ENCODE measurements around the gene TM6SF1. TPM values are rescaled to one million over a fixed set of nuclear protein-coding genes. Genes with fewer than 3 reads are reported as not detected.
A peak's percentile ranks its signal among the peaks of the same experiment; 100 is the strongest.

TM6SF1 gene
- total and polyA plus RNA-seq, 9 of the 15 experiments (the other 6 are each of a cell fraction or from before 2014, with no cell fraction given) = 1.0 to 5.6 (median 3.5) TPM

DNA sequence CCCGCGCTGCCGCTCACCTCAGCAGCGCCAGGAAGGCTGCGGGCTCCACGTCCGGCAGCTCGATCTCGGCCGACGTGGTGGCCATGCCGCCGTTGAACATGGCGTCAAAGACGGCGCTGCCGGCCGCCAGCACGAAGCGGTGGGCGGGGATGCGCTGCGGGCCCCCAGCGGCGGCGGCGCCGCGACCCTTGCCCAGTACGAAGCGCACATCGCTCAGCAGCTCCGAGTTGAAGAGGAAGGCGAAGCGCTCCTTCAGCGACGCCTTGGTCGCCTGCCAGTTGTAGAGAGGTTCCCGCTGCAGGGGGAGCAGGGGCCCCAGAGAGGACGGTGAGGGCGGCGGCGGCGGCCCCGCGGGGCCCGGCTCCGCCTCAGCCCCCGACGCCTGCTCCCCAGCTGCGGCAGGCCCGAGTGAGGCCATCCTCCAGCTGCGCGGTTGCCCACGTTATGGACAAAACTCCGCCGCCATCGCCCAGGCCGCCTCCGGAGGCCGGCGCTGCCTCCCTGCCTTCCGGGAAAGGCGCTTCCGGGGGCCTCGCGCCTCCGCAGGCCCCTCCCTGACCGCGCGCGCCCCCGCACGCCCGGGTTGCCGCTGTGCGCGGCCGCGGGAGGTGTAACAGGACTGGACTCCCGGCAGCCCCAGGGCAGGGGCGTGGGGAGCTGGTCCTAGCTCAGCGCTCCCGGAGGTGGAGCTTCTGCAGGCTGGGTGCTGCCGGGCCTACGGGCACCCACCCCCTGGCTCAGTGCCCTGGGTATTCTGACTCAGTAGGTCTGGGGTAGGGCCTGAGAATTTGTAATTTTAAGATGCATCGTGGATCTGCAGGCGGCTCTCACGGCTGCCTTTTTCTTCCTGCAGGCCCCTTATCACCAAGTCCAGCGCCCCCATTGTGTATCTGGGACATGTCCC, 40.5 kb upstream of the TM6SF1 start, which contains the start of gene BTBD1 (continued):
- TF ChIP-seq, protein P1, sequence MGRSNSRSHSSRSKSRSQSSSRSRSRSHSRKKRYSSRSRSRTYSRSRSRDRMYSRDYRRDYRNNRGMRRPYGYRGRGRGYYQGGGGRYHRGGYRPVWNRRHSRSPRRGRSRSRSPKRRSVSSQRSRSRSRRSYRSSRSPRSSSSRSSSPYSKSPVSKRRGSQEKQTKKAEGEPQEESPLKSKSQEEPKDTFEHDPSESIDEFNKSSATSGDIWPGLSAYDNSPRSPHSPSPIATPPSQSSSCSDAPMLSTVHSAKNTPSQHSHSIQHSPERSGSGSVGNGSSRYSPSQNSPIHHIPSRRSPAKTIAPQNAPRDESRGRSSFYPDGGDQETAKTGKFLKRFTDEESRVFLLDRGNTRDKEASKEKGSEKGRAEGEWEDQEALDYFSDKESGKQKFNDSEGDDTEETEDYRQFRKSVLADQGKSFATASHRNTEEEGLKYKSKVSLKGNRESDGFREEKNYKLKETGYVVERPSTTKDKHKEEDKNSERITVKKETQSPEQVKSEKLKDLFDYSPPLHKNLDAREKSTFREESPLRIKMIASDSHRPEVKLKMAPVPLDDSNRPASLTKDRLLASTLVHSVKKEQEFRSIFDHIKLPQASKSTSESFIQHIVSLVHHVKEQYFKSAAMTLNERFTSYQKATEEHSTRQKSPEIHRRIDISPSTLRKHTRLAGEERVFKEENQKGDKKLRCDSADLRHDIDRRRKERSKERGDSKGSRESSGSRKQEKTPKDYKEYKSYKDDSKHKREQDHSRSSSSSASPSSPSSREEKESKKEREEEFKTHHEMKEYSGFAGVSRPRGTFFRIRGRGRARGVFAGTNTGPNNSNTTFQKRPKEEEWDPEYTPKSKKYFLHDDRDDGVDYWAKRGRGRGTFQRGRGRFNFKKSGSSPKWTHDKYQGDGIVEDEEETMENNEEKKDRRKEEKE (IDR thresholded peaks at IDR 0.05; ENCODE audit: borderline replicate concordance in 1 of 2, control insufficient read depth in 1 of 2, low read depth in 2 of 2, low read length in 1 of 2) = no peak
- TF ChIP-seq SAFB2 (IDR thresholded peaks at IDR 0.05; ENCODE audit: borderline replicate concordance, low read depth, low read length, severe bottlenecking) (no peak), ZNF408 (CRISPR knock-in tag; IDR thresholded peaks at IDR 0.05; ENCODE audit: low read depth) (no peak), ZNF764 (CRISPR knock-in tag; IDR thresholded peaks at IDR 0.05; ENCODE audit: low read depth) (no peak), MECOM (CRISPR knock-in tag; IDR thresholded peaks at IDR 0.05) (no peak), RFX7 (CRISPR knock-in tag; IDR thresholded peaks at IDR 0.05) (no peak), HSF4 (CRISPR knock-in tag; IDR thresholded peaks at IDR 0.05; ENCODE audit: borderline replicate concordance) (no peak), FOXM1 (IDR thresholded peaks at IDR 0.05; ENCODE audit: low read depth) (no peak), FOXM1 (CRISPR knock-in tag; IDR thresholded peaks at IDR 0.05; ENCODE audit: low read depth) (peak; percentile 43; the same call in 1 of the 2 replicates), ZNF76 (CRISPR knock-in tag; IDR thresholded peaks at IDR 0.05; ENCODE audit: borderline replicate concordance) (no peak), SPI1 (IDR thresholded peaks at IDR 0.05; ENCODE audit: borderline replicate concordance, low read depth, low read length) (no peak), ZNF57 (CRISPR knock-in tag; IDR thresholded peaks at IDR 0.05) (no peak), BHLHE40 (IDR thresholded peaks at IDR 0.05; ENCODE audit: low read length) (peak; percentile 26; the same call in 1 of the 2 replicates), SRF (CRISPR knock-in tag; IDR thresholded peaks at IDR 0.05) (peak in 1 of 2 experiments; percentile 76; a peak in 3 of 4 replicates), ARHGAP35 (IDR thresholded peaks at IDR 0.05; ENCODE audit: partially characterized antibody) (no peak)
- TF ChIP-seq, protein P2, sequence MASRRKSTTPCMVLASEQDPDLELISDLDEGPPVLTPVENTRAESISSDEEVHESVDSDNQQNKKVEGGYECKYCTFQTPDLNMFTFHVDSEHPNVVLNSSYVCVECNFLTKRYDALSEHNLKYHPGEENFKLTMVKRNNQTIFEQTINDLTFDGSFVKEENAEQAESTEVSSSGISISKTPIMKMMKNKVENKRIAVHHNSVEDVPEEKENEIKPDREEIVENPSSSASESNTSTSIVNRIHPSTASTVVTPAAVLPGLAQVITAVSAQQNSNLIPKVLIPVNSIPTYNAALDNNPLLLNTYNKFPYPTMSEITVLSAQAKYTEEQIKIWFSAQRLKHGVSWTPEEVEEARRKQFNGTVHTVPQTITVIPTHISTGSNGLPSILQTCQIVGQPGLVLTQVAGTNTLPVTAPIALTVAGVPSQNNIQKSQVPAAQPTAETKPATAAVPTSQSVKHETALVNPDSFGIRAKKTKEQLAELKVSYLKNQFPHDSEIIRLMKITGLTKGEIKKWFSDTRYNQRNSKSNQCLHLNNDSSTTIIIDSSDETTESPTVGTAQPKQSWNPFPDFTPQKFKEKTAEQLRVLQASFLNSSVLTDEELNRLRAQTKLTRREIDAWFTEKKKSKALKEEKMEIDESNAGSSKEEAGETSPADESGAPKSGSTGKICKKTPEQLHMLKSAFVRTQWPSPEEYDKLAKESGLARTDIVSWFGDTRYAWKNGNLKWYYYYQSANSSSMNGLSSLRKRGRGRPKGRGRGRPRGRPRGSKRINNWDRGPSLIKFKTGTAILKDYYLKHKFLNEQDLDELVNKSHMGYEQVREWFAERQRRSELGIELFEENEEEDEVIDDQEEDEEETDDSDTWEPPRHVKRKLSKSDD (conservative IDR thresholded peaks at IDR 0.05; ENCODE audit: low read length) = no peak
- TF ChIP-seq, protein P3, sequence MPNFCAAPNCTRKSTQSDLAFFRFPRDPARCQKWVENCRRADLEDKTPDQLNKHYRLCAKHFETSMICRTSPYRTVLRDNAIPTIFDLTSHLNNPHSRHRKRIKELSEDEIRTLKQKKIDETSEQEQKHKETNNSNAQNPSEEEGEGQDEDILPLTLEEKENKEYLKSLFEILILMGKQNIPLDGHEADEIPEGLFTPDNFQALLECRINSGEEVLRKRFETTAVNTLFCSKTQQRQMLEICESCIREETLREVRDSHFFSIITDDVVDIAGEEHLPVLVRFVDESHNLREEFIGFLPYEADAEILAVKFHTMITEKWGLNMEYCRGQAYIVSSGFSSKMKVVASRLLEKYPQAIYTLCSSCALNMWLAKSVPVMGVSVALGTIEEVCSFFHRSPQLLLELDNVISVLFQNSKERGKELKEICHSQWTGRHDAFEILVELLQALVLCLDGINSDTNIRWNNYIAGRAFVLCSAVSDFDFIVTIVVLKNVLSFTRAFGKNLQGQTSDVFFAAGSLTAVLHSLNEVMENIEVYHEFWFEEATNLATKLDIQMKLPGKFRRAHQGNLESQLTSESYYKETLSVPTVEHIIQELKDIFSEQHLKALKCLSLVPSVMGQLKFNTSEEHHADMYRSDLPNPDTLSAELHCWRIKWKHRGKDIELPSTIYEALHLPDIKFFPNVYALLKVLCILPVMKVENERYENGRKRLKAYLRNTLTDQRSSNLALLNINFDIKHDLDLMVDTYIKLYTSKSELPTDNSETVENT (CRISPR knock-in tag; IDR thresholded peaks at IDR 0.05) = peak; percentile 95

Data from K562 (cell line).